ENCODE results near the gene PKDREJ.
"Not testable (repeated sequence)": the region's sequence is repeated elsewhere in the genome, so short reads cannot be mapped to it uniquely, and the experiment has no call there.

PKDREJ gene

DNA sequence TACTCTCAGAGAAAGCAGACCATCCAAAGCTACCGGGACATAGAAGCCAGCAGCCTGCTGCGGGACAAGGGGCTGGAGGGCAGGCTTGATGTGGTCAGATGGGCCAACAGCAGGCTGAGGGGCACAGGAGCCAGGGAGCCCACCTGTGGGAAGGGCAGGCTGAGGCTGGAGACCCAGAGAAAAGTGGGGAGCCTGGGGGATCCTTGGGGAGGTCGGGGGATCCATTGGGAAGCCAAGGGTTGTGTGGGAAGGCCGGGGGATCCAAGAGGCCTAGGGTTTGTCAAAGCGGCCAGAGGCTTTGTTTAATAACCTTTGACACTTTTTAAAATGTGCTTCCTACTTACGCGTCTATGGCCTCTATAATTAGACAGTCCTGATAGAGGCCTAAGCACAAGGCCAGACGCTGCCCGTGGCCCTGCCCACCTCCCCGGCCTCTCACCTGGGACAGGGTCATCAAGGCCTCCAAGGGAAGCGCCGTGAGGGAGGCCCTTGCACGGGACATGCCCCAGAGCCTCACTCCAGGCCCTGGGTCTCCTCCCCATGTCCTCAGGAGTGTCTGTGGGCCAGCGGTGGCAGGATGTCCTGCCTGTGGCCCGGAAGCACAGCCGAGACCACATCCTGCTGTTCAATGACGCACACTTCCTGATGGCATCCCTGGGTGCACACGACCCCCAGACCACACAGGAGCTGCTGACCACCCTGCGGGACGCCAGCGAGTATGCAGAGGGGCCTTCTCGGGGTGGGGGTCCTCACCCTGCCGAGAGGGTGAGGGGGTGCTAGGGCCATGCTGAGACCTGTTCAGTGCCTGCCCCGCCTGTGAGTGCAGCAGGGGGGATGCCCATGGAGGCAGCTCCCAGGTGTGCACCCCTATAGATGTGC is 25.0 kb upstream of the PKDREJ start:
- no peak for DNase-seq

DNA sequence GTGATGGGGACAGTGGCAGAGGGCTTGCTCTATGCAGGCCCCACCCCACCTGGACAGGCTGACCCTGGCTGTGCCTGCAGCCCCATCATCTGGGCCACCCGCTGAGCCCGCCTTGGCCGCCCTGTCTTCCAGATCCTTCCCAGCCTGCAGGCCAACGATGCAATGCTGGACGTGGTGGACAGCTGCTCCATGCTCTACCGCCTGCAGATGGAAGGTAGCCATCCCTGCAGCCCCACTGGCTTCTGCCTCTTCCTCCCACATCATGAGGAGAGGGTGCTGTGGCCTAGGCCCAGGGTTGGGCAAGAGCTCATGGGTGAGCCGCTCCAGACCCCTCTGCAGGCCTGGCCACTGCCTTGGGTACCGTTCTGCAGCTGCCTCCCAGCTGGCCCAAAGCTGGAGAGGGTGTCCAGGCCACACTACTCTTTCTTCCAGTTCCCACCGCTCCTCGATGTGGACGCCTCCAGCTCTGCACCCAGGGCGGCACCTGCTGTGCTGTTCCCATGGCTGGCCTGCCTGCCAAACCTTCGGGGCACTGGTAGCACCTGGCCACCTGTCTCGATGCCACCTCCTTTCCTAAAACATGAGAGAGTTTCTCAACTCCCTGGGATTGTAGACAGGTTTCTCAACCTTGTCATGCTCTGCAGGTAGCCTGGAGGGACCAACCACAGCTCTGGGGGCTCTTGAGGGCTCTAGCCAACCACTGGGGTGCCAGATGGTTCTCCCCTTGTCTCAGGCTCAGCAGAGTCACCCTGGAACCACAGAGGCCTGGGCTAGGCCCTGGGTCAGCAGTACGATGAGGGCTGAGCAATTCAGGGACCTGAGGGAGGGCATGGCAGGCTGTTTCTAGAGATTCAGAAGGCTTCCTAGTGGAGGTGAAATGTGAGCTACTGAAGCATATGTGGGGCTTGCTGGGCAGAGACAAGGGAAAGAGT is 24.1 kb upstream of the PKDREJ start:
- no peak for DNase-seq

DNA sequence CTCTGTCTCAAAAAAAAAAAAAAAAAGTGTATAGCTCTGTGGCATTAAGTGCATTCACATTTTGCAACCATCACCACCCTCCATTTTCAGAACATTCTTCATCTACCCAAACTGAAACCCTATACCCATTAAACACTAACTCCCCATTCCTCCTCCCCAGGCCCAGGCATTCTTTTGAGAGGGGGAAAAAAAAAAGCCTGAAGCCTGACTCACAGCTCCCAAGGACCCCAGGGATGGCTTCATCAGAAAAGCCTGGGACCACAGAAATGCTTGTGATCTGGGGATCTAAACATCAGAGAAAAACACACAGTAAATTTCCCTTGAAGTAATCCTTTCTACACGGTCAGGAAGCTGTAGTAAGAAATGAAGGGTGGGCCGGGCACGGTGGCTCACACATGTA is 22.9 kb upstream of the PKDREJ start:
- DNase-seq, result no peak

DNA sequence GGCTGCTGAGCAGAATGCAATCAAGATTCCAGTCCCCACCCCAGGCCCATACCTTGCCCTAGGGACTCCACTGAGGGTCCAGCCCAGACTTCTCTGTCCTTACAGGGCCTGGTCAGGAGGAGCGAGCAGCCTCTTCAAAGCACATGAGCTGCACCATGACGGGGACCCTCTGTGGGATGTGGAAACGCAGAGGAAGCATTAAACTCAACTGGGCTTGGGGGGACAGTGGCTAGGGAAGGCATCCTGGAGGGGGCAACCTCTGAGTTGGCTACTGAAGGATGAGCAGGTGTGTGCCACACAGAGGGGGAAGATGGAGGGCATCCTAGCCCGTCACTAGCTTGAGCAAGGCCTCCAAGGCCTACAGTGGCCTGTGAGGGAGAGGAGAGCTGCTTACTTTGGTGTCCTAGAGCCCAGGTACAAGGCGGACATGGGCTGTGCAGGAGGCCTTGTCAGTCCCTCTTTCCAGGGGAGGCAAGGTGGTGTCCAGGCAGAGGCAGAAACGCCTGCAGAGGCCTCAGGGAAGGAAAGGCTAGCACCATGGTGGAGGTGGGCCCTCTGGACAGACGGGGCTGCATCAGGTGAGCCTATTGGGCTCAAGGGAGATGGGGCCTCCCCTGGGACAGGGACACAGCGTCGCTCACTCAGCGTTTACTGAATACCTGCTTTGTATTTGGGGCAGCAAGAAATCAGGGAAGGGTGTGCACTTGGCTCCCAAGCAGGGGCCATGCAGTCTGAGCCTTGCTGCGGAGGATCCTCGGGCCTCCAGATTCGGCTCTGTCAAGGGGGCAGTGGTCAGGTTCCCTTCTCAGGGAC is 18.9 kb upstream of the PKDREJ start:
- DNase-seq, result no peak

DNA sequence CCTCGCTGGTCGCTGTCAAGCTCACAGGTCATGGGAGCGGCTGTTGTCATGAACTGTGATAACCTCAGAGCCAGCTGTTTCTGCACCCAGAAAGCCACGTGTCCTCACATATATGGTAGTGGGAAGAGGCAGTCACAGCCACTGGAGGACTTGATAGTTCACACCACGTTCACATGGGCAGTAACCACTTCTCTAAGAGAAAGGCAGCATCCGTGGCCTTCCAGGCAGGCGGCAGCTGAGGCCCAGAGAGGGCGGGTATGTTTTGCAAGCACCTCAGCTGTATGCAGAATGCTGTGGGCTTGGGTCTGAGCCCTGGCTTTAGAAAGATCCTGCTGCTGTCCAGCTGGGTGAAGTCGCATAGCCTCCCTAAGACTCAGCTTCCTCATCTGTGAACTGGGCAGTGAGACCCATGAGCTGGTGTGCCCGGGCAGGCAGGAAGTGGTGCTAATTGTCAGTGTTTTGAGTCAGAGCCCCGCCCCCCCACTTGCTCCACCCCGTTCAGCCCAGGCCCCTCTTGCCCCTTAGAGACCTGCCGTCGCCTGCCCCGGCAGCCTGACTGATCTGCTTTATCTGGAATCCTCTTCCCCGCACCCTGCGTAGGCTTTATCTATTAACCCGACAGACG is 18.0 kb upstream of the PKDREJ start:
- DNase-seq, result no peak

DNA sequence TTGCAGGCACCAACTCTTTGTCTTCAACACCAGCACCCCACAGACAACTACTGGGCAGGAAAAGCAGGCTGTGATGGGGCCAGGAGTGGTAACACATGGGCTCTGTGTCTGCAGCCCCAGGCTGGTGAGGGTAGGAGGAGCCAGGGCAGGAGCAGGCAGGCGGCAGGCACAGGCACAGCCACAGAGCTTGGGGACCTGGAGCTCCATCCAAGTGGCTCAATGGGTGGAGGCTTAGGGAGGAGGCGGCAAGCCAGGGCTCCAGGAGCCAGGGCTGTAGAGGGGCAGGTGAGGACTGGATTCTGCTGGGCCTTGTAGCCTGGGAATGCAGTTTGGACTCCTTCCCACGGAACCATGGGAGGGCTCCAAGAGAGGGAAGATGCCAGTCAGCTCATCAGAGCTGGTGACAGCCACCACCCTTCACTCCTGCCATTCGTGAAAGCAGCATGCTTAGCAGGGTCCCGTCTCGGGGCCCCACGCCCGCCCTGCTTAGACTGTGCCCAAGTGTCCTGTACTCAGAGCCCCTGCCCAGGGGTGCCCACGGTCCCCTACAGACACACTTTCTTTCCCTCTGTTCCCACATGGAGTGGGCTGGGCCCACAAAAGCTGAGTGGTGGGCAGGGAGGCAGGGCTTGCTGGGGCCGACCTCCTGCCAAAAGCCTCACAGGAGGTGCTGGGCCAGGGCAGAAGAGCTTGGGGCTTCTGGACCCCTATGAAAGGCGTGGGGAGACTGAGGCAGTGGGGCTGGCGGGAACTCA is 17.1 kb upstream of the PKDREJ start:
- DNase-seq, result no peak

DNA sequence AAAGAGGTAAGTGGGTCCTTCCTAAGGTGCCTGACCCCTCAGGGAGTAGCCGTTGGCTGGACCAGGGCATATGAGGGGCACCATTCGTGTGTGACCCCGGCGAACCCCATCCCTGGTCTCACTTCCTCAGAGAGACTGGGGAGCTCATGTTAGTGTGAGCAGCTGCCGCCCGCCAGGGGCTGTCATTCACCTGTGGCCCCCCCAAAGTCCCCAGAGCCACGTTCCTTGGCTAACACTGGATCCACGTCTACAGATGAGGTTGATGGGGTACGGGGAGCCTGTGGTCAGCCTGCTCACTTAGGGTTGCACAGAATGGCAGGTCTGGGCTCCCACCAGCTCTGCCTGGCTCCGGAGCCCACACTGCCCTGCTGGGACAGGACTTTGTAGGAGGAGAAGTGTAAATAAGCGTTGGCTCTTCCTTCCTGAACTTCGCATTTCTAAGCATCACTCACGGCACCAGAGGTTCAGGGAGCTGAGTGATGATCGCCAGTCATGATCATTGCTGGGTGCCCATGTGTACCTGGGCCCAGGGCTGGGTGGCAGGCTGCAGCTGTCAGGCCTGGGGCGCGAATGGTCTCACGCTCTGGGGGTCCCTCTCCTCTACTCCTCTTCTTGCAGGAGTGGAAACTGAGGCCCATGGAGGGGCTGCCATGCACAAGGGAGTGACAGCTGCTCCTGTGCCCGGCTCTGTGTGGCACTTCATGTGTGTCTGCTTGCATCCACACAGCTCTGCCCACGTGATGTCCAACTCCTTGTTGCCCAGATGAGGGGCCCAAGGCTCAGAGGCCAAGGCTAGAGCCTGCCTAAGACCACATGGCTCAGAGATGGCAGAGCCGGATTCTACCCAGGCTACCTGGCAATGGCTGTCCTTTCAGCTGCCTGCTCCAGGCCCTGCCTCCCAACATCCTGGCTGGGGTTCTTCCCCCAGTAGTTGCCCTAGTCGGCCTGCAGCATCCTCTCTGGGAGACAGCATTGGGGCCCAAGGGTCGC is 15.8 kb upstream of the PKDREJ start:
- no peak for DNase-seq

DNA sequence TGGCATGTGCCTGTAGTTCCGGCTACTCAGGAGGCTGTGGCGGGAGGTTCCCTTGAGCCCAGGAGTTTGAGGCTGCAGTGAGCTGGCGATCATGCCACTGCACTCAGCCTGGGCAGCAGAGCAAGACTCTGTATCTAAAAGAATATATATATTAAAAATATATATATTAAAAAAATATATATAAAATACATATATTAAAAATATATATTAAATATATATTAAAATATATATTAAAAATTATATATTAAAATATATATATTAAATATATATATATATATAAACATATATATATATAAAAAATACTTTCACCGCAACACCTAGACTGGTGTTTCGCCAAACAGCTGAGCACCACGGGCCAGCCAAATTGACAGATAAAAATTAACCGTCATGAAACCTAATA is 13.4 kb upstream of the PKDREJ start:
- no peak for DNase-seq

DNA sequence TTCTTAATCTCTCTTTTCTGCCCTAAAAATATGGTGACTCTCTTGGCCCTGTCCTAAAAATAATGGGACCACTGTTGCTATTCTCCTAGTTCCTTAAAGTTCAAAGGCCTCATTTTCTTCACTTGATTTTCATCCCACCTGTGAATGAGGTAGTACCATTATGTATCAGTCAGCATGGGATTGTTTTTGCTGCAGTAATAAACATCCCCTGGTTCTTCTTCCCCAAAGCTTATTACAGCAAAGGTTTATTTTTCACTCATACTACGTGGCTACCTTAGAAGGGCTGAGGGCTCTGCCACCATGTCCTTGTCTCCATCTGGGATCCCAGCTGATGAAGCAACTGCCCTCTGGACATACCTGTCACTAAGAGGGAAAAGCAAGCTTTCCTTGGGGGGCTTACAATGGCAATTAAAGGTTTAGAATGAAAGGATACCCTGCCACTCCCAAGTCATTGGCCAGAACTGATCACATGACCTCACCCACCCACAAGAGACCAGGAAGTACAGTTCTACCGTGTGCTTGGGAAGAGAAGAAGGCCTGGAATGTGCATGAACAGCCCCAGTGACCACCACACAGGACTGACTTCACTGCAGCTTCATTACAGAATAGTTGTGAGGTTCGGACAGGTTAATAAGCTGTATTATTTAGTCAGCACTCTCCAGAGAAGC is 12.4 kb upstream of the PKDREJ start:
- DNase-seq, result no peak

DNA sequence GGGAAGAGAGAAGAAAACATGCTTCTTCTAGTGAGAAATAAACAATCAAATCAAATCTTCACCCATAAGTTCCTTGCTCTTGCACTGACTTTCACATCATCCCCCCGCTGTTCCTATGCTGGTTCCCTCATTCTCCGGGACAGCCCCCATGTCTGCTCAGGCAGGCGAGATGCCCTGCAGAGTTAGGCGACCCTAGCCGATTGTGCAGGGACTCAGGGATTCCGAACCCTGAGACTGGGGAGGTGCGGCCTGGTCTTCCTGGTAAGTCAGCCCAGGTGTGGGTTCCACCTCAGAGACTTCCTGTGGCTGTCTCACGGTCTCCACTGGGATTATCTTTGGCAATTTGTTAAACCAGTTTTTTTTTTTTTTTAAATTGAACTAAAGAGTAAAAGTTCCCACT is 11.2 kb upstream of the PKDREJ start:
- no peak for DNase-seq

DNA sequence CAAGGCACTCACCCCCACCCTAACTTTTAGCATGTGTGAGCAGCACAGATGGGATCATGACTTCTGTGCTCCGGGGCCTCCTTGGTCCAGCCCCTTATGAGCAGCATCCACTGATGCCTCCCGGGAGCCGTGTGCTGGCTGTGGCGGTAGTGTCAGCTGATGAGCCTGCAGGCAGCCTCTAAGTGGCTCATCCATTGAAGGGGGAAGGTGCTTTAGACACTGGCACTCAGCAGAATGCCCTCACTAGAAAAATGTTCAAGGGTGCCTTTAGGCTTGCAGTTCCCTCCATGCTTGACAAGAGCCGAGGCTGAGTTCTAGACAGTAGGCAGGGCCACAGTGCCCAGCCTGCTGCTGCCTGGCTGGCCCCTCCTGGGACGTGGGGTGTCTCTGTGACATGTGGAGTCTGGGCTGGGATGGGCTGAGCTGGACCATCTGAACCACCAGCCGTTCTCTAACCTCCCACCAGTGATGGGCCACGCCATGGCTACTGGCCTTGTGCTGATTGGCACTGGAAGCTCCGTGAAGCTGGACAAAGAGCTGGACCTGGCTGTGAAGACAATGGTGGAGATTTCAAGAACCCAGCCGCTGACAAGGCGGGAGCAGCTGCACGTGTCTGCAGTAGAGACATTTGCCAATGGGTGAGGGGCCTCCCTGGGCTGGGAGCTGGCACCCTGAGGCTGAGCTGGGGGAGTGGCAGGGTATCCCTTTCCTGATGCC is 10.4 kb upstream of the PKDREJ start:
- DNase-seq, result no peak

DNA sequence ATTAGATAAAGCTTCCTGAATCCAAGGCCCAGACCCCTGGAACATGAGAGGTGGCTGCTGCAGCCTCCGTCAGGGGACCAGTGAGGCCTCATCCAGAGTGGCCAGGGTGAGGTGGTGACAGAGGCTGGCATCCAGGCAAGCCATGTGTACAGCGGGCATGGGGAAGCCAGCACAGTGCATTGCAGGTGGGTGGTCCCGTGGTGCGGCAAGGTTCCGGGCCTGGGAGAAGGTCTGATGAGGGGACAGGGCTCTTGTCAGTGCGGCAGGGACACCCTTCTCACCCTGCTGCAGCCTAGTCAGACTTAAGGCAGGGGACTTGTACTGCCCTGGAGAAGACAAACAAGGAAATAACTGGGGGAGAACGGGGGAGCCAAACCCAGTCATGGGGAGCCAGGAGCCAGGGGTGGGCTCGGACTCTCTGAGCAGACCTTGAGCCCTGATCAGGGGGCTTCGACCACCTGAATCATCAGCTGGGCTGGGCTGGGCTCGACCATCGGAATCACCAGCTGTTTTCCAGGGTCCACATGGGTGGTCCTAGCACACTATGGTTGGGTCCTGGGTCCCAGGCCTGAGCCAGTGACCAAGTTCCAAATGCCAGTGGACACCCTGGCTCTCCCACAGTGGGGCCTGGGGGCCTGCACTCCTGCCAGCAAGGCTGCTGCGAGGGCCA is 9.8 kb upstream of the PKDREJ start:
- DNase-seq, result no peak

DNA sequence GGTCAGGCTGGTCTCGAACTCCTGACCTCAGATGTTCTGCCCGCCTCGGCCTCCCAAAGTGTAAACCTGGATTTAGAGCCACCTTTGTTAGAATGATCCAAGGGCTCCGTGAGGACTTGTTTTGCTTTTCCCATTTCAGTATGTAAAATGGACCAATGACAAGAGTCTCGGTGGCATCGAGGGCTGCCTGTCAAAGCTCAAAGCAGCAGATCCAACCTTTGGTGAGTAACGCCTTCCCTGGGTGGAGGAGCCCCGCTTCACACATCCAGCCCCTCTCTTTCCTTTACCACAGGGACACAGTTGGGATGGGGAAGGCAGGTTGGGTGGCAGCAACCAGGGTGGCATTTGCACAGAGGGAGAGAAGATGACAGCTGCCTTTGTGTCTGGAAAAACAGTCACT is 9.1 kb upstream of the PKDREJ start:
- DNase-seq, result no peak

DNA sequence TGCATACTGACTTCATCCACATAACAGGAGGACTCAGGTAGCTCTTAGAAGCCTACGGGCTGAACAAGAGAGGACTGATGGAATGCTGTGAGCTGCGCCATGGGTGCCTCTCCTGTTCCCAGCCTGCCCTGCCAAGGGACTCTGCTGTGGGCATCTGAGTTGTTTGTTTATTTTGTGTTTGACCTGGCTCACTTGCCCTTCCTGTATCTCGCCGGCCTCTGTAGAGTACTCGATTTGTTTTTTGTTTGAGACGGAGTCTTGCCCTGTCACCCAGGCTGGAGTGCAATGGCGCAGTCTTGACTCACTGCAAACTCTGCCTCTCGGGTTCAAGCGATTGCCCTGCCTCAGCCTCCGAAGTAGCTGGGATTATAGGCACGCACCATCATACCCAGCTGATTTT is 6.4 kb upstream of the PKDREJ start:
- no peak for DNase-seq

DNA sequence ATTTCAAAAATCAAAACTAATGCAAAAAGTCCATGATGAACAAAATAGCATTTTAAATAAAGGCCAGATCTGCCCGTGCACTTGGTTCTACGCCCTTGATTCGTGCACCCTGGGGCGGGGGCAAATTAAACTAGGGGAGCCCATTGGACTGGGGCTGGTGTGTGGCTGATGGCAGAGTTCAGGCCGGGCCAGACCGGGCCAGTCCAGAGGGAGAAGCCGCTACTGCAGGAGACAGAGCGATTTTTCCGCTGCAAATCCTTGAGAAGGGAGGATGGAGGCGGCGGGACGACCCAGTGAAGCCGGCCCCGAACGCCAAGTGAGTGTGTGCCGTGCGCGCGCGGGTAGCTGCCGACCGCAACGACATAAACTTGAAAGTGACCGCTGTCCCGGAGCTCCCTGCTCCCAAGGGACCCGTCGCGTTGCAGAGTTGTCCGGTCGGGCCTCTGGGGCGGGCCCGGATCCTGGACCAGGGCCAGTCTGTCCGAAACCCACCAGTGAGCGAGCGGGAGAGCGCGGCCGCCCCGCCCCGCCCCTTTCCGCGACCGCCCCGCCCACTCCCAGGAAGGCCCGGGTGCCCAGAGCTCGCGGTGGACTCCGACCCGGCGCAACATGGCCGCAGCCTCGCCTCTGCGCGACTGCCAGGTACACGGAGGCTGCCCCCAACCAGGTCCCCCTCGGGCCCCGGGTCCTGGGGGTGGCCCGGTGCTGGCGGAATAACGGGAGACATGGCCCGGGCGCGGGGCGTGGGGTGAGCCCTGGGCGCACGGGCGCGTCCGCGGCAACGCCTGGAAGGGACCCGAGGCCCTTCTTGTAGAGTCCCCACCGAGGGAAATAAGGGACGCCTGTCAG is 4.5 kb upstream of the PKDREJ start, which contains the start of gene TTC38:
Gene TTC38, plus strand, starts transcription at position 578 of the 849 bp plus-strand sequence. Its CDS starts 32 bp downstream, at position 610.
- DNase-seq, result peak in 2 of 3 experiments; percentile 55 to 61

DNA sequence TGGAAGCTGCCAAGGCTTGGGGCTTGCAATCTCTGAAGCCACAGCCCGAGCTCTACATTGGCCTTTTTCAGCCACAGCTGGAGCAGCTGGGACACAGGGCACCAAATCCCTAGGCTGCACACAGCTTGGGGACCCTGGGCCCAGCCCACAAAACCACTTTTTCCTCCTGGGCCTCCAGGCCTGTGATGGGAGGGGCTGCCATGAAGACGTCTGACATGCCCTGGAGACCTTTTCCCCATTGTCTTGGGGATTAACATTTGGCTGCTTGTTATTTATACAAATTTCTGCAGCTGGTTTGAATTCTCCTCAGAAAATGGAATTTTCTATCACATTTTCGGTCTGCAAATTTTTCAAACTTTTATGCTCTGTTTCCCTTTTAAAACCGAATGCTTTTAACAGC is 2.5 kb upstream of the PKDREJ start:
- not testable (repeated sequence) for DNase-seq

DNA sequence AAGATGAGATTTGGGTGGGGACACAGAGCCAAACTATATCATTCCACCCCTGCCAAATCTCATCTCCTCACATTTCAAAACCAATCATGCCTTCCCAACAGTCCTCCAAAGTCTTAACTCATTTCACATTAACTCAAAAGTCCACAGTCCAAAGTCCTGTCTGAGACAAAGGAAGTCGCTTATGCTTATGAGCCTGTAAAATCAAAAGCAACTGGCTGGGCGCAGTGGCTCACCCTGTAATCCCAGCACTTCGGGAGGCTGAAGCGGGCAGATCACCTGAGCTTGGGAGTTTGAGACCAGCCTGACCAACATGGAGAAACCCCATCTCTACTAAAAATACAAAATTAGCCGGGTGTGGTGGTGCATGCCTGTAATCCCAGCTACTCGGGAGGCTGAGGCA is 1.4 kb upstream of the PKDREJ start:
- DNase-seq, result not testable (repeated sequence)

Measured in NCI-H1417 (cell line).